IMR-90 (cell line): Measurements from ENCODE around the gene MMP10. TPM values are rescaled to one million over a fixed set of nuclear protein-coding genes. Genes with fewer than 3 reads are reported as not detected.

Experiments
- ATAC-seq: fragments of 200-7000 bp; cut with Tn5 transposase; 2 replicates; pipeline ENCODE4 v1.9.1; 2020; ENCODE audit warnings: low read depth, mild to moderate bottlenecking, moderate library complexity
- BruUV-seq: library from RNA; stranded (reverse); fragments of 400-500 nt; replicated peaks from 2 replicates; lab custom pipeline; 2021; lab: Mats Ljungman, UMichigan
- CTCF ChIA-PET: fragments of 300-600 bp; formaldehyde crosslinking; extraction: SDS; loops from one replicate; lab custom pipeline; 2021; ENCODE audit warnings: antibody characterized with exemption; lab: Yijun Ruan, JAX
- POLR2A ChIA-PET: fragments of 300-600 bp; sonication (Branson Sonifier 250); formaldehyde crosslinking; loops from one replicate; lab custom pipeline; 2022; ENCODE audit warnings: antibody characterized with exemption; ENCODE audit not compliant: unreplicated experiment; lab: Charles Lee
- DNase-seq: peaks from one replicate; pipeline ENCODE4 v3.0.0; 2013
- H2AFZ ChIP-seq: replicated peaks from 2 replicates; pipeline ENCODE3; 2013; ENCODE audit warnings: low read length, mild to moderate bottlenecking; ENCODE audit not compliant: poor library complexity
- H2AK5ac ChIP-seq: 2 replicates; pipeline ENCODE4 v1.6.1; 2013; ENCODE audit warnings: low read depth, low read length, inconsistent platforms
- H2AK9ac ChIP-seq: replicated peaks from 2 replicates; pipeline ENCODE3; 2013; ENCODE audit warnings: mild to moderate bottlenecking, low read depth, low read length, moderate library complexity; ENCODE audit not compliant: poor library complexity
- H2BK120ac ChIP-seq: 2 replicates; pipeline ENCODE4 v1.6.1; 2013; ENCODE audit warnings: low read depth, low read length, inconsistent platforms
- H2BK15ac ChIP-seq: 3 replicates; pipeline ENCODE4 v1.6.1; 2013; ENCODE audit warnings: low read depth, low read length, inconsistent platforms
- H2BK20ac ChIP-seq: 2 replicates; pipeline ENCODE4 v1.6.1; 2013; ENCODE audit warnings: low read depth, mild to moderate bottlenecking, inconsistent platforms, low read length, moderate library complexity
- H2BK5ac ChIP-seq: 2 replicates; pipeline ENCODE4 v1.6.1; 2013; ENCODE audit warnings: mild to moderate bottlenecking, low read depth, low read length, inconsistent platforms; ENCODE audit not compliant: poor library complexity, severe bottlenecking
- H3K14ac ChIP-seq: replicated peaks from 2 replicates; pipeline ENCODE4 v1.6.1; 2013; ENCODE audit warnings: low read depth, low read length, inconsistent platforms
- H3K18ac ChIP-seq: 2 replicates; pipeline ENCODE4 v1.6.1; 2013; ENCODE audit warnings: low read depth, low read length, control low read depth
- H3K23ac ChIP-seq: 2 replicates; pipeline ENCODE4 v1.6.1; 2013; ENCODE audit warnings: low read depth, low read length, inconsistent platforms
- H3K27ac ChIP-seq: 2 replicates; pipeline ENCODE4 v1.5.1; 2013; ENCODE audit warnings: mild to moderate bottlenecking, control low read depth, low read length; ENCODE audit not compliant: insufficient read depth
- H3K27me3 ChIP-seq: 2 replicates; pipeline ENCODE4 v1.6.1; 2013; ENCODE audit warnings: low read length; ENCODE audit not compliant: control insufficient read depth, insufficient read depth
- H3K36me3 ChIP-seq: 2 replicates; pipeline ENCODE4 v1.6.1; 2013; ENCODE audit warnings: low read length, mixed read lengths; ENCODE audit not compliant: control insufficient read depth, insufficient read depth
- H3K4ac ChIP-seq: 2 replicates; pipeline ENCODE4 v1.6.1; 2013; ENCODE audit warnings: low read depth, low read length, inconsistent platforms
- H3K4me1 ChIP-seq: 2 replicates; pipeline ENCODE4 v1.6.1; 2013; ENCODE audit warnings: low read length, mixed read lengths; ENCODE audit not compliant: control insufficient read depth, insufficient read depth
- H3K4me2 ChIP-seq: 2 replicates; pipeline ENCODE4 v1.6.1; 2013; ENCODE audit warnings: low read depth, mild to moderate bottlenecking, control low read depth, low read length, moderate library complexity
- H3K4me3 ChIP-seq: 2 replicates; pipeline ENCODE4 v1.5.1; 2013; ENCODE audit warnings: low read depth, mild to moderate bottlenecking, control low read depth, low read length, moderate library complexity; ENCODE audit not compliant: insufficient read depth
- H3K56ac ChIP-seq: 2 replicates; pipeline ENCODE4 v1.6.1; 2013; ENCODE audit warnings: low read length, inconsistent platforms; ENCODE audit not compliant: insufficient read depth; ENCODE audit errors: extremely low read depth
- H3K79me1 ChIP-seq, 2 experiments: 2 replicates each; pipeline ENCODE4 v1.6.1; 2013; ENCODE audit warnings: low read length in 2 of 2, inconsistent platforms in 1 of 2, low read depth in 1 of 2
- H3K9ac ChIP-seq: 2 replicates; pipeline ENCODE4 v1.6.1; 2013; ENCODE audit warnings: low read depth, low read length, control low read depth
- H3K9me1 ChIP-seq: 2 replicates; pipeline ENCODE4 v1.6.1; 2013; ENCODE audit warnings: low read length, inconsistent platforms; ENCODE audit not compliant: insufficient read depth
- H3K9me3 ChIP-seq: 2 replicates; pipeline ENCODE4 v1.6.1; 2013; ENCODE audit warnings: low read length; ENCODE audit not compliant: control insufficient read depth, insufficient read depth
- H4K20me1 ChIP-seq: 2 replicates; pipeline ENCODE4 v1.6.1; 2013; ENCODE audit warnings: low read length, inconsistent platforms; ENCODE audit not compliant: insufficient read depth
- H4K5ac ChIP-seq: 2 replicates; pipeline ENCODE4 v1.6.1; 2013; ENCODE audit warnings: mild to moderate bottlenecking, low read depth, low read length, control low read depth
- H4K8ac ChIP-seq, 2 experiments: 2 replicates each; pipeline ENCODE4 v1.6.1; 2013; ENCODE audit warnings: low read depth in 2 of 2, low read length in 2 of 2, control low read depth in 1 of 2, inconsistent platforms in 1 of 2
- H4K91ac ChIP-seq: 2 replicates; pipeline ENCODE4 v1.6.1; 2013; ENCODE audit warnings: low read depth, low read length, inconsistent platforms; ENCODE audit not compliant: insufficient read depth
- CEBPB ChIP-seq: IDR thresholded peaks from 2 replicates; pipeline ENCODE4 v1.6.1; 2012; ENCODE audit warnings: low read depth, low read length, improper control_type of control experiment
- CHD1 ChIP-seq: IDR thresholded peaks from 2 replicates; pipeline ENCODE4 v1.6.1; 2012; ENCODE audit warnings: low read depth, low read length, improper control_type of control experiment
- FOS ChIP-seq: fragments of 150-350 bp; IDR thresholded peaks from 2 replicates; pipeline ENCODE4 v1.6.1; 2016; ENCODE audit warnings: low read depth, low read length
- MAFK ChIP-seq: IDR thresholded peaks from 2 replicates; pipeline ENCODE4 v1.6.1; 2012; ENCODE audit warnings: low read depth, low read length, improper control_type of control experiment
- MAZ ChIP-seq: IDR thresholded peaks from 2 replicates; pipeline ENCODE4 v1.6.1; 2012; ENCODE audit warnings: low read depth, mild to moderate bottlenecking, low read length, improper control_type of control experiment, moderate library complexity, borderline replicate concordance
- MXI1 ChIP-seq: IDR thresholded peaks from 2 replicates; pipeline ENCODE4 v1.6.1; 2012; ENCODE audit warnings: low read depth, mild to moderate bottlenecking, low read length, moderate library complexity, borderline replicate concordance
- NFE2L2 ChIP-seq: fragments of 150-350 bp; IDR thresholded peaks from 2 replicates; pipeline ENCODE4 v1.6.1; 2016; ENCODE audit warnings: low read depth, mild to moderate bottlenecking, low read length
- POLR2A ChIP-seq: IDR thresholded peaks from 2 replicates; pipeline ENCODE4 v1.6.1; 2012; ENCODE audit warnings: mild to moderate bottlenecking, low read depth, low read length
- RAD21 ChIP-seq: IDR thresholded peaks from 2 replicates; pipeline ENCODE4 v1.6.1; 2012; ENCODE audit warnings: low read length, improper control_type of control experiment
- RCOR1 ChIP-seq: IDR thresholded peaks from 2 replicates; pipeline ENCODE4 v1.6.1; 2012; ENCODE audit warnings: mild to moderate bottlenecking, low read length, improper control_type of control experiment; ENCODE audit not compliant: insufficient replicate concordance
- RFX5 ChIP-seq: IDR thresholded peaks from 2 replicates; pipeline ENCODE4 v1.8.0; 2012; ENCODE audit warnings: low read depth, mild to moderate bottlenecking, low read length, moderate library complexity
- SMC3 ChIP-seq: fragments of 150-350 bp; IDR thresholded peaks from 2 replicates; pipeline ENCODE4 v1.6.1; 2016; ENCODE audit warnings: low read depth, mild to moderate bottlenecking, antibody characterized with exemption, low read length, moderate library complexity
- WGBS, 2 experiments: methylation state at CpG; one replicate each; pipeline versions ENCODE4 v1.1.5 to v1.1.7; 2013; ENCODE audit warnings: missing lambda C conversion rate in 2 of 2; ENCODE audit not compliant: insufficient read length in 1 of 2; ENCODE audit errors: extremely low coverage in 2 of 2; 5-methylcytosine and 5-hydroxymethylcytosine counted together
- dilution Hi-C: fragments of 300-500 bp; cut with HindIII; formaldehyde crosslinking; loops from one replicate; pipeline ENCODE4 v1.14.3; 2018; ENCODE audit warnings: low sequenced_read_pairs; ENCODE audit not compliant: unreplicated experiment
- in situ Hi-C: fragments of 300-500 bp; cut with MboI; formaldehyde crosslinking; loops from 3 replicates; pipeline ENCODE4 v1.14.3; 2019; ENCODE audit warnings: low sequenced_read_pairs, inconsistent platforms, mixed read lengths
- intact Hi-C: fragments of 100-400 bp; cut with micrococcal nuclease; formaldehyde crosslinking; loops from 2 replicates; pipeline ENCODE4 v1.10.0; 2022
- polyA plus RNA-seq, 3 experiments: library from polyadenylated mRNA; depleted of rRNA; stranded (reverse); fragments of >200 nt; gene quantifications; 2 replicates each; pipeline ENCODE4 v1.2.3, GENCODE V29; 2012; ENCODE audit warnings: low replicate concordance in 1 of 3
- total RNA-seq: library from RNA; depleted of rRNA; stranded (reverse); fragments of >200 nt; gene quantifications from 2 replicates; pipeline ENCODE4 v1.2.3, GENCODE V29; 2012
- TF ChIP-seq, protein P1 (sequence below): fragments of 150-350 bp; IDR thresholded peaks from 2 replicates; pipeline ENCODE4 v1.6.1; 2017; ENCODE audit warnings: mild to moderate bottlenecking, antibody characterized with exemption, low read length, low read depth
- TF ChIP-seq, protein P2 (sequence below): fragments of 150-350 bp; IDR thresholded peaks from 2 replicates; pipeline ENCODE4 v1.6.1; 2016; ENCODE audit warnings: low read depth, mild to moderate bottlenecking, low read length, moderate library complexity, borderline replicate concordance
- TF ChIP-seq, protein P3 (sequence below): conservative IDR thresholded peaks from 2 replicates; pipeline ENCODE4 v1.5.1; 2012; ENCODE audit warnings: mild to moderate bottlenecking, low read depth, low read length, improper control_type of control experiment

The MMP10 gene
- total and polyA plus RNA-seq, 2 of the 4 experiments (the other 2 are of a cell fraction), result not detected

DNA sequence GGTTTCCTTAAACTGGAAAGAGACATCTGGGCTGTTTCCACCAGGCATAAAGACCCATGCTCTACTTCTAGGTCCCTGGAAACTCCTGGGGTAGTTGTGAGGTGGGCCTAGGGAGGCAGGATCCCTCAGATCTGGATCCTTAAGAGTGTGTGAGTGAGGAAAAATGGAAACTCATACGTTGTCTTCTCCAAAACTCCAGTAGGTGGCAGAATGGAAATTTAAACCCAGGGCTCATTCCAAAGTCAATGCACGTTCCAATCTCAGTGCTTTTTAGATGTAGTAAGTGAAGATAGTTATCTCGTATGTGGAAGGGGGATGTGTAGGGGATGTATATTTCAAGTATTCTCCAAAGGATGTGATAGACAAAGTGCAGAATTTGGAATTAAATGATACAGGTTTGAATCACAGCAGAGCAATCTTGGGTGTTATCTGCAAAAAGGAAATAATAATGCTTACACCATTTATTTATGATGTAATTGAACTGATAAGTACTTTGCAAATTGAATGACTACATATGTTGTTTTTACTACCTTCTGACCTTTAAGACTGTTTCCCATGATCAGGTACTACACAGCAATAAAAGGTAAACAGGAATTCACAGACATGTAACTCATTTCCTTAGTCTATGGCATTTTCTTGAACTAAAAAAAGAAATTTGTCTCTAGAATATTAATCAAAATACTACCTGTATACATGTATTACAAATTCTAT lies 30.7 kb upstream of the MMP10 start:
- no peaks in the 10 kb centered on the region for H4K20me1 ChIP-seq
- no peak overlapping the region for H2AK5ac ChIP-seq
- no peak overlapping the region for H4K5ac ChIP-seq
- dilution Hi-C loops, result no loop called here
- no peak overlapping the region for H3K27ac ChIP-seq
- H3K9me1 ChIP-seq, result no peaks in the 10 kb centered on the region
- no peak overlapping the region for H2BK15ac ChIP-seq
- no peak overlapping the region for H4K8ac ChIP-seq
- H3K9me3 ChIP-seq, result no peaks in the 10 kb centered on the region
- no peaks in the 10 kb centered on the region for H3K4me1 ChIP-seq
- no peak overlapping the region for H3K23ac ChIP-seq
- peaks cover 3% of the 10 kb centered on the region for H3K27me3 ChIP-seq
- in situ Hi-C loops, result loop anchor here (10.0 kb wide), 1 partner anchor 244 kb away; no protein-coding TSS in a partner anchor
- intact Hi-C loops, result loop anchor here (2.0 to 5.0 kb wide), 2 partner anchors 130 to 246 kb away; no protein-coding TSS in a partner anchor
- no TSS peak for BruUV-seq
- no peak overlapping the region for H2BK120ac ChIP-seq
- H3K79me1 ChIP-seq, result no peaks in the 10 kb centered on the region
- no CpG with 5 or more reads among the region's 3 CpGs for WGBS, 2 experiments
- POLR2A ChIA-PET, result no interaction called here
- H2BK5ac ChIP-seq, result no peak overlapping the region
- ATAC-seq (peak; percentile 89), DNase-seq (peak; percentile 45)
- no peak overlapping the region; the same call in 1 of the 2 replicates for H3K14ac ChIP-seq
- CTCF ChIA-PET, result interaction anchor here (0.5 to 2.3 kb wide), 8 partner anchors 15 to 518 kb away, joined by 3 to 10 read pairs (median 3); no protein-coding TSS in a partner anchor
- H3K56ac ChIP-seq, result no peak overlapping the region
- no peak overlapping the region for H3K9ac ChIP-seq
- no peaks in the 10 kb centered on the region for H3K36me3 ChIP-seq
- H3K4me2 ChIP-seq, result no peak overlapping the region
- H3K18ac ChIP-seq, result no peak overlapping the region
- H2AFZ ChIP-seq, result peak overlapping the region; percentile 66
- H2BK20ac ChIP-seq, result no peak overlapping the region
- no peak overlapping the region for H2AK9ac ChIP-seq
- no peak overlapping the region for H3K4ac ChIP-seq
- H3K4me3 ChIP-seq, result no peak overlapping the region
- no peak overlapping the region for H4K91ac ChIP-seq
- TF ChIP-seq CHD1 (no peak), CEBPB (no peak), SMC3 (peak; percentile 54), NFE2L2 (no peak), RAD21 (peak; percentile 52), MAFK (no peak), FOS (no peak), MXI1 (no peak), RFX5 (no peak), MAZ (no peak), POLR2A (no peak), RCOR1 (no peak)
- TF ChIP-seq, protein P1, sequence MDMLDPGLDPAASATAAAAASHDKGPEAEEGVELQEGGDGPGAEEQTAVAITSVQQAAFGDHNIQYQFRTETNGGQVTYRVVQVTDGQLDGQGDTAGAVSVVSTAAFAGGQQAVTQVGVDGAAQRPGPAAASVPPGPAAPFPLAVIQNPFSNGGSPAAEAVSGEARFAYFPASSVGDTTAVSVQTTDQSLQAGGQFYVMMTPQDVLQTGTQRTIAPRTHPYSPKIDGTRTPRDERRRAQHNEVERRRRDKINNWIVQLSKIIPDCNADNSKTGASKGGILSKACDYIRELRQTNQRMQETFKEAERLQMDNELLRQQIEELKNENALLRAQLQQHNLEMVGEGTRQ, result no peak
- TF ChIP-seq, protein P2, sequence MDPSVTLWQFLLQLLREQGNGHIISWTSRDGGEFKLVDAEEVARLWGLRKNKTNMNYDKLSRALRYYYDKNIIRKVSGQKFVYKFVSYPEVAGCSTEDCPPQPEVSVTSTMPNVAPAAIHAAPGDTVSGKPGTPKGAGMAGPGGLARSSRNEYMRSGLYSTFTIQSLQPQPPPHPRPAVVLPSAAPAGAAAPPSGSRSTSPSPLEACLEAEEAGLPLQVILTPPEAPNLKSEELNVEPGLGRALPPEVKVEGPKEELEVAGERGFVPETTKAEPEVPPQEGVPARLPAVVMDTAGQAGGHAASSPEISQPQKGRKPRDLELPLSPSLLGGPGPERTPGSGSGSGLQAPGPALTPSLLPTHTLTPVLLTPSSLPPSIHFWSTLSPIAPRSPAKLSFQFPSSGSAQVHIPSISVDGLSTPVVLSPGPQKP, result no peak
- TF ChIP-seq, protein P3, sequence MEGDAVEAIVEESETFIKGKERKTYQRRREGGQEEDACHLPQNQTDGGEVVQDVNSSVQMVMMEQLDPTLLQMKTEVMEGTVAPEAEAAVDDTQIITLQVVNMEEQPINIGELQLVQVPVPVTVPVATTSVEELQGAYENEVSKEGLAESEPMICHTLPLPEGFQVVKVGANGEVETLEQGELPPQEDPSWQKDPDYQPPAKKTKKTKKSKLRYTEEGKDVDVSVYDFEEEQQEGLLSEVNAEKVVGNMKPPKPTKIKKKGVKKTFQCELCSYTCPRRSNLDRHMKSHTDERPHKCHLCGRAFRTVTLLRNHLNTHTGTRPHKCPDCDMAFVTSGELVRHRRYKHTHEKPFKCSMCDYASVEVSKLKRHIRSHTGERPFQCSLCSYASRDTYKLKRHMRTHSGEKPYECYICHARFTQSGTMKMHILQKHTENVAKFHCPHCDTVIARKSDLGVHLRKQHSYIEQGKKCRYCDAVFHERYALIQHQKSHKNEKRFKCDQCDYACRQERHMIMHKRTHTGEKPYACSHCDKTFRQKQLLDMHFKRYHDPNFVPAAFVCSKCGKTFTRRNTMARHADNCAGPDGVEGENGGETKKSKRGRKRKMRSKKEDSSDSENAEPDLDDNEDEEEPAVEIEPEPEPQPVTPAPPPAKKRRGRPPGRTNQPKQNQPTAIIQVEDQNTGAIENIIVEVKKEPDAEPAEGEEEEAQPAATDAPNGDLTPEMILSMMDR, result peak; percentile 53
